Colonic mucosa (tissue), 4 donors: ENCODE measurements around the gene SPATA3. TPM values are rescaled to one million over a fixed set of nuclear protein-coding genes. Genes with fewer than 3 reads are reported as not detected.

ENCODE experiments used
- DNase-seq: peaks from one replicate; pipeline ENCODE4 v3.0.0-alpha.2; 2020
- H3K27ac ChIP-seq: fragments of 200-600 bp; one replicate; pipeline ENCODE4 v1.8.0; 2021
- H3K27me3 ChIP-seq: fragments of 200-600 bp; one replicate; pipeline ENCODE4 v1.8.0; 2021
- H3K36me3 ChIP-seq: fragments of 200-600 bp; one replicate; pipeline ENCODE4 v1.8.0; 2021
- H3K4me1 ChIP-seq: fragments of 200-600 bp; one replicate; pipeline ENCODE4 v1.8.0; 2021; ENCODE audit warnings: mild to moderate bottlenecking
- H3K4me3 ChIP-seq: fragments of 200-600 bp; one replicate; pipeline ENCODE4 v1.8.0; 2021
- H3K9ac ChIP-seq, 2 donors: one replicate each; pipeline ENCODE4 v1.7.0; 2013; ENCODE audit warnings: control low read depth in 2 of 2, low read depth in 2 of 2, low read length in 2 of 2
- H3K9me3 ChIP-seq: fragments of 200-600 bp; one replicate; pipeline ENCODE4 v1.8.0; 2021
- intact Hi-C: fragments of 100-400 bp; cut with DNase I; formaldehyde crosslinking; loops from one replicate; pipeline ENCODE4 v1.14.1; 2022
- total RNA-seq, 2 donors: library from RNA; stranded (reverse); fragmentation: NEBNext Ultra II Directional in 1 of 2; extraction: Animal tissue kit (Norgen Biotek cat#: 25700) in 1 of 2; gene quantifications; one replicate each; pipeline ENCODE4 v1.2.1, GENCODE V29; 2021
- TF ChIP-seq, protein P1 (sequence below): fragments of 200-600 bp; IDR thresholded peaks from one replicate; pipeline ENCODE4 v1.8.0; 2022; ENCODE audit warnings: antibody characterized with exemption, mild to moderate bottlenecking
- donor health status: healthy.
- donor health status: DM: no; HTN: no; CAD: no.
- donor health status: DM: no; HTN: no; CAD: no.

Gene SPATA3
- total RNA-seq, 2 donors from 2014 or later: not detected

DNA sequence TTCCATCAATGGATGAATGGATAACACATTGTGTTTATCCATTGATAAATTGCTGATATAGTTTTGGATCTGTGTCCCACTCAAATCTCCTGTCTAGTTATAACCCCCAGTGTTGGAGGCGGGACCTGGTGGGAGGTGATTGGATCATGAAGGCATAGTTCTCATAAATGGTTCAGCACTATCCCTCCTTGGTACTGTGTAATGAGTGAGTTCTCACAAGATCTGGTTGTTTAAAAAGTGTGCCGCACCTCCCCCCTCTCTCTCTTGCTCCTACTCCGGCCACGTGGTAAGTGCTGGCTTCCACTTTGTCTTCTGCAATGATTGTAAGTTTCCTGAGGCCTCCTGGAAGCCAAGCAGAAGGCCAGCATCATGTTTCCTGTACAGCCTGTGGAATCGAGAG lies 23.9 kb upstream of the SPATA3 start:
- intact Hi-C loops: no loop called here
- TF ChIP-seq, protein P1, sequence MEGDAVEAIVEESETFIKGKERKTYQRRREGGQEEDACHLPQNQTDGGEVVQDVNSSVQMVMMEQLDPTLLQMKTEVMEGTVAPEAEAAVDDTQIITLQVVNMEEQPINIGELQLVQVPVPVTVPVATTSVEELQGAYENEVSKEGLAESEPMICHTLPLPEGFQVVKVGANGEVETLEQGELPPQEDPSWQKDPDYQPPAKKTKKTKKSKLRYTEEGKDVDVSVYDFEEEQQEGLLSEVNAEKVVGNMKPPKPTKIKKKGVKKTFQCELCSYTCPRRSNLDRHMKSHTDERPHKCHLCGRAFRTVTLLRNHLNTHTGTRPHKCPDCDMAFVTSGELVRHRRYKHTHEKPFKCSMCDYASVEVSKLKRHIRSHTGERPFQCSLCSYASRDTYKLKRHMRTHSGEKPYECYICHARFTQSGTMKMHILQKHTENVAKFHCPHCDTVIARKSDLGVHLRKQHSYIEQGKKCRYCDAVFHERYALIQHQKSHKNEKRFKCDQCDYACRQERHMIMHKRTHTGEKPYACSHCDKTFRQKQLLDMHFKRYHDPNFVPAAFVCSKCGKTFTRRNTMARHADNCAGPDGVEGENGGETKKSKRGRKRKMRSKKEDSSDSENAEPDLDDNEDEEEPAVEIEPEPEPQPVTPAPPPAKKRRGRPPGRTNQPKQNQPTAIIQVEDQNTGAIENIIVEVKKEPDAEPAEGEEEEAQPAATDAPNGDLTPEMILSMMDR: no peak
- DNase-seq: no peak
- no peaks in the 10 kb centered on the region for H3K9me3 ChIP-seq
- no peaks in the 10 kb centered on the region for H3K36me3 ChIP-seq
- no peaks in the 10 kb centered on the region for H3K27me3 ChIP-seq
- no peak overlapping the region for H3K9ac ChIP-seq
- H3K4me3 ChIP-seq: no peak overlapping the region
- H3K27ac ChIP-seq: no peak overlapping the region
- no peaks in the 10 kb centered on the region for H3K4me1 ChIP-seq

DNA sequence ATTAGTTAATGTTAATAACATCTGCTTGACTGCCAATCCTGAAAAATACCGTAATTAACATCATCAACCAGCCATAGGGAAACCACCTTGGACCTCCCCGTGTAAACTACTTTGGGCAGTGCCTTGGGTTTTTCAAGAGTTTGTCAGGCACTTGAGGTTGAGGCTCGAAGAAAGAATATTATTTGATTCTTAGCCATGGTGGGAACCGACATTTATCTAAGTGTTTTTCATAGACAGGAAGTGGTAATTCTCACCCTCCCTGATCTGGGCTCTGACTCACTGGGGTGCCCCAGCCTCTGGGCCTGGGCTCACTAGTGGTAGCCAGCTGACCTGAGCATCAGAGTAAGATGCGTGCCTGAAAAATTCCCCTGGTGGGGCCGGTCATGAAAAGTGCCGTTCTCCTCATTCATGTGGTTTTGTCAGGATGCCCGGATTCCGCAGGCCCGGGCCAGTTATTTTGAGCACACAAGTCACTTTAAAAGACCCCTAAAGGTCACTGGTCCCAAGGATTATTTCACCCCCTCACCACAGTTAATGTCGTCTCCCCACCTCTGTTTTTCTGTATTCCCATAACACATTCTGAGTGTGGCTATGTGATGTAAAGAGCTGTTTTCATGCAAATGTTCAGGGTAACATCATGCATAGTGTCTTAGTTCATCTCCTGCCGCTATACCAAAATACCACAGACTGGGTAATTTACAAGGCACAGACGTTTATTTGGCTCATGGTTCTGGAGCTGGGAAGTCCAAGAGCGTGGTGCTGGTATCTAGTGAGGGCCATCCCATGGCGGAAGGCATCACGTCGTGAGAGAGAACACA lies 21.6 kb upstream of the SPATA3 start:
- TF ChIP-seq, protein P1: no peak
- H3K27ac ChIP-seq: no peak overlapping the region
- intact Hi-C loops: no loop called here
- no peak for DNase-seq
- no peaks in the 10 kb centered on the region for H3K27me3 ChIP-seq
- H3K9ac ChIP-seq: no peak overlapping the region
- no peak overlapping the region for H3K4me3 ChIP-seq
- H3K4me1 ChIP-seq: no peaks in the 10 kb centered on the region
- no peaks in the 10 kb centered on the region for H3K36me3 ChIP-seq
- H3K9me3 ChIP-seq: no peaks in the 10 kb centered on the region

DNA sequence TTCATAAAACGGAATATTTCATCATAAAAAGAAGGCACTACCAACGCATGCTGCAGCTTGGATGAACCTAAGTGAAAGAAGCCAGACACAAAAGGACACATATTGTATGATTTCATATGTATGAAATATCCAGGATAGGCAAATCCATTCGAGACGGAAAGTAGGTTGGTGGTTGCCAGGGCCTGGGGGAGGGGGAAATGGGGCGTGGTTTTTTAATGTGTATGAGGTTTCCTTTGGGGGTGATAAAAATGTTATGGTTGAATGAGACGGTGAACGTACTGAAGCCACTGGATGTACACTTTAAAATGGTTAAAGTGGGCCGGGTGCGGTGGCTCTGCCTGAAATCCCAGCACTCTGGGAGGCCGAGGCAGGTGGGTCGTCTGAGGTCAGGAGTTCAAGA lies 20.0 kb upstream of the SPATA3 start:
- no peak overlapping the region for H3K4me3 ChIP-seq
- H3K36me3 ChIP-seq: no peaks in the 10 kb centered on the region
- H3K4me1 ChIP-seq: no peaks in the 10 kb centered on the region
- H3K27me3 ChIP-seq: no peaks in the 10 kb centered on the region
- H3K9ac ChIP-seq: no peak overlapping the region
- intact Hi-C loops: no loop called here
- H3K9me3 ChIP-seq: no peaks in the 10 kb centered on the region
- no peak overlapping the region for H3K27ac ChIP-seq
- DNase-seq: no peak
- TF ChIP-seq, protein P1: no peak

DNA sequence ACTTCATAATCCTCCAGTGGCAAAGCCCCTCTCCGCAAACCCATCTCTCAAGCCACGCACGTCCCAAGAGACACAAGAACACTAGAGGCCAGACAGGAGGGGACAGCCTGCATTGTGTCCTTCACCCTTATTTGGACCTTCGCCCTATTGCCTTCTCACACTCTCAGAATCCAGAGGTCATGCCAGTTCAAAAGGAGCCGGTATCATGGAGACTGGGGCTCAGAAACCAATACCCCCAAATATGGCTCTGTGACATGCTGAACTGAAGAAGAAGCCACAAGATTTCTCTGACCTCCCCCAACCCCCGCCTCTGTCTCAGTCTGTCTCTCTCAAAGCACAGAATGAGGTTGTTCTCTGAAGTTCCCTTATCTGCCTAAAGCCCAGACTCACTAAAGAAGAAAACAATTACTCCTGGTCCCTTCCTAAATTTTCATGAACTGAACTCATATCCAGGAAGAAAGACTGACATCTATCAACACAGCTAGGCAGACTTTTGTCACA lies 19.2 kb upstream of the SPATA3 start:
- H3K36me3 ChIP-seq: no peaks in the 10 kb centered on the region
- H3K27me3 ChIP-seq: no peaks in the 10 kb centered on the region
- intact Hi-C loops: no loop called here
- no peaks in the 10 kb centered on the region for H3K9me3 ChIP-seq
- no peak for DNase-seq
- H3K27ac ChIP-seq: no peak overlapping the region
- TF ChIP-seq, protein P1: no peak
- H3K4me1 ChIP-seq: no peaks in the 10 kb centered on the region
- H3K9ac ChIP-seq: no peak overlapping the region
- no peak overlapping the region for H3K4me3 ChIP-seq

DNA sequence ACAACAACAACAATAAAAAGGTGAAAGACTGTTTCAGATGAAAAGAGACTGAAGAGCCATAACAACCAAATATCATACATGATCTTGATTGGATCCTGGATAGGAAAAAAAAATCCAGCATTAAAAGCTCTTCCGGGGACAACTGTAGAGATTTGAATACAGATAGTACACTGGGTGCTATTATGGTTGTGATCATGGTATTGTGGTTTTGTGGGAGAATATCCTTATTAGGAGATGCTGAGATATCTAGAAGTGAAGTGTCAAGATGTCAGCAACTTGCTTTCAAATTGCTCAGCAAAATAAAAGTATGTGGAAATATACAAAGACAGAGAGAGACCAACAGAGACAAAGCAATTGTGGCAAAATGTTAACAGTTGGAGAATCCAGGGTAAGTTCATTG lies 15.5 kb upstream of the SPATA3 start:
- no peak overlapping the region for H3K4me3 ChIP-seq
- no peaks in the 10 kb centered on the region for H3K27me3 ChIP-seq
- H3K27ac ChIP-seq: no peak overlapping the region
- no peak for DNase-seq
- H3K9me3 ChIP-seq: no peaks in the 10 kb centered on the region
- intact Hi-C loops: no loop called here
- no peak overlapping the region for H3K9ac ChIP-seq
- TF ChIP-seq, protein P1: no peak
- H3K4me1 ChIP-seq: no peaks in the 10 kb centered on the region
- no peaks in the 10 kb centered on the region for H3K36me3 ChIP-seq
